Activated CD8-positive, alpha-beta memory T cell treated with anti-CD3 and anti-CD28 coated beads, Interleukin-2, amount 10 ng/mL, durations not matched to agents 7 days and 5 days (primary cell): Measurements from ENCODE around the gene VWA5B2. TPM values are rescaled to one million over a fixed set of nuclear protein-coding genes. Genes with fewer than 3 reads are reported as not detected.

Source experiments
- ATAC-seq: fragments of 150-1000 bp; cut with Tn5 transposase; one replicate; pipeline ENCODE4 v1.10.0; 2021; ENCODE audit warnings: moderate library complexity
- CTCF ChIA-PET: fragments of 350-600 bp; sonication (Branson Sonifier 250); formaldehyde crosslinking; loops from one replicate; lab custom pipeline; 2021; ENCODE audit warnings: antibody characterized with exemption; lab: Charles Lee
- DNase-seq: peaks from one replicate; pipeline ENCODE4 v3.0.0-alpha.2; 2020
- H3K27ac Mint-ChIP-seq: one replicate; pipeline ENCODE4 v1.8.0; 2021; ENCODE audit warnings: mild to moderate bottlenecking, mixed read lengths
- H3K27me3 Mint-ChIP-seq: one replicate; pipeline ENCODE4 v1.8.0; 2021; ENCODE audit warnings: mixed read lengths
- H3K36me3 Mint-ChIP-seq: one replicate; pipeline ENCODE4 v1.8.0; 2021; ENCODE audit warnings: mild to moderate bottlenecking, mixed read lengths
- H3K4me1 Mint-ChIP-seq: one replicate; pipeline ENCODE4 v1.8.0; 2021; ENCODE audit warnings: mixed read lengths
- H3K4me3 Mint-ChIP-seq: one replicate; pipeline ENCODE4 v1.8.0; 2021; ENCODE audit warnings: mild to moderate bottlenecking, moderate library complexity, mixed read lengths
- H3K9me3 Mint-ChIP-seq: one replicate; pipeline ENCODE4 v1.8.0; 2022; ENCODE audit warnings: low read depth, mixed read lengths
- microRNA-seq: library from miRNA; unstranded; fragments of <30 nt; microRNA quantifications from one replicate; pipeline ENCODE4 v1.2.0, GENCODE V29; 2022
- total RNA-seq, 2 experiments: library from RNA; stranded (reverse); gene quantifications; one replicate each; pipeline ENCODE4 v1.2.3, GENCODE V29; 2021

VWA5B2 gene
- total RNA-seq, 2 experiments from 2014 or later: not detected

- H3K27me3 Mint-ChIP-seq: peaks cover 47% of the 10 kb centered on the region
- no peak for ATAC-seq
- DNase-seq: no peak
- no peaks in the 10 kb centered on the region for H3K4me1 Mint-ChIP-seq
- no peaks in the 10 kb centered on the region for H3K9me3 Mint-ChIP-seq
- no peak overlapping the region for H3K4me3 Mint-ChIP-seq
- H3K27ac Mint-ChIP-seq: no peak overlapping the region
- CTCF ChIA-PET: no interaction called here
- H3K36me3 Mint-ChIP-seq: no peaks in the 10 kb centered on the region
Measured at GRCh38 chr3:184277366-184277765, 48.0 kb downstream of the VWA5B2 start.

GRCh38 chr3:184282941-184283340 is 53.6 kb downstream of the VWA5B2 start:
- CTCF ChIA-PET: interaction anchor here (0.6 to 0.7 kb wide), 2 partner anchors 134 to 179 kb away, joined by 3 read pairs; no protein-coding TSS in a partner anchor
- Mint-ChIP-seq H3K4me1 (no peaks in the 10 kb centered on the region), H3K27ac (no peak overlapping the region), H3K36me3 (no peaks in the 10 kb centered on the region), H3K9me3 (no peaks in the 10 kb centered on the region), H3K27me3 (peaks cover 13% of the 10 kb centered on the region), H3K4me3 (no peak overlapping the region)
- ATAC-seq: no peak
- DNase-seq: no peak

- H3K9me3 Mint-ChIP-seq: no peaks in the 10 kb centered on the region
- ATAC-seq: no peak
- H3K4me1 Mint-ChIP-seq: no peaks in the 10 kb centered on the region
- H3K27ac Mint-ChIP-seq: no peak overlapping the region
- CTCF ChIA-PET: interaction anchor here (0.6 to 1.5 kb wide), 5 partner anchors 10 to 193 kb away, joined by 3 read pairs; no protein-coding TSS in a partner anchor
- no peak overlapping the region for H3K4me3 Mint-ChIP-seq
- peaks cover 17% of the 10 kb centered on the region for H3K27me3 Mint-ChIP-seq
- DNase-seq: no peak
- no peaks in the 10 kb centered on the region for H3K36me3 Mint-ChIP-seq
Measured at GRCh38 chr3:184283681-184284080, 54.3 kb downstream of the VWA5B2 start.

GRCh38 chr3:184284696-184285095 is 55.3 kb downstream of the VWA5B2 start:
- DNase-seq (peak; percentile 51), ATAC-seq (no peak)
- CTCF ChIA-PET: interaction anchor here (0.6 to 3.6 kb wide), 3 partner anchors 9 to 111 kb away, joined by 3 to 22 read pairs (median 4); no protein-coding TSS in a partner anchor
- Mint-ChIP-seq H3K27me3 (peaks cover 17% of the 10 kb centered on the region), H3K4me3 (no peak overlapping the region), H3K9me3 (no peaks in the 10 kb centered on the region), H3K36me3 (no peaks in the 10 kb centered on the region), H3K27ac (no peak overlapping the region), H3K4me1 (no peaks in the 10 kb centered on the region)

GRCh38 chr3:184289426-184289938 is 60.1 kb downstream of the VWA5B2 start:
- peak; percentile 76 for DNase-seq

GRCh38 chr3:184290331-184290730 is 60.9 kb downstream of the VWA5B2 start:
- no peak overlapping the region for H3K4me3 Mint-ChIP-seq
- DNase-seq (no peak), ATAC-seq (no peak)
- no peaks in the 10 kb centered on the region for H3K4me1 Mint-ChIP-seq
- no peaks in the 10 kb centered on the region for H3K9me3 Mint-ChIP-seq
- no peak overlapping the region for H3K27ac Mint-ChIP-seq
- CTCF ChIA-PET: interaction anchor here (1.2 to 2.4 kb wide), 6 partner anchors 35 to 395 kb away, joined by 5 to 22 read pairs (median 7); partner anchors contain the start of genes EEF1AKMT4 and VWA5B2
- no peaks in the 10 kb centered on the region for H3K36me3 Mint-ChIP-seq
- H3K27me3 Mint-ChIP-seq: peaks cover 14% of the 10 kb centered on the region

More at GRCh38 chr3:184289426-184289938, 60.1 kb downstream of the VWA5B2 start:
- CTCF ChIA-PET: interaction anchor here (0.7 to 2.4 kb wide), 17 partner anchors 11 to 394 kb away, joined by 3 to 22 read pairs (median 4); partner anchors contain the start of genes CLCN2, EEF1AKMT4, EIF2B5 and POLR2H
- H3K27ac Mint-ChIP-seq: no peak overlapping the region
- no peaks in the 10 kb centered on the region for H3K9me3 Mint-ChIP-seq
- ATAC-seq: peak; percentile 80
- no peak overlapping the region for H3K4me3 Mint-ChIP-seq
- peaks cover 14% of the 10 kb centered on the region for H3K27me3 Mint-ChIP-seq
- no peaks in the 10 kb centered on the region for H3K36me3 Mint-ChIP-seq
- no peaks in the 10 kb centered on the region for H3K4me1 Mint-ChIP-seq

GRCh38 chr3:184291044-184291737 is 61.8 kb downstream of the VWA5B2 start:
- H3K27me3 Mint-ChIP-seq: peaks cover 12% of the 10 kb centered on the region

More at GRCh38 chr3:184291044-184291737, 61.8 kb downstream of the VWA5B2 start:
- DNase-seq (no peak), ATAC-seq (no peak)
- Mint-ChIP-seq H3K4me1 (no peaks in the 10 kb centered on the region), H3K4me3 (no peak overlapping the region), H3K27ac (no peak overlapping the region), H3K9me3 (no peaks in the 10 kb centered on the region), H3K36me3 (no peaks in the 10 kb centered on the region)
- CTCF ChIA-PET: interaction anchor here (1.3 to 2.4 kb wide), 3 partner anchors 61 to 64 kb away, joined by 3 to 22 read pairs (median 5); no protein-coding TSS in a partner anchor

Small RNAs within 50 kb of the gene (microRNA-seq; reads per million reads assigned to microRNA genes)
- gene MIR1224: not detected

Other genes with a start within 250 kb of the VWA5B2 start
- 10 to 100 TPM; 21.2 to 26.5 TPM for gene ABCC5, start 211.7 kb upstream of the VWA5B2 start, total RNA-seq
- not detected for gene HTR3D, start 197.8 kb upstream of the VWA5B2 start, total RNA-seq
- gene HTR3C, start 176.5 kb upstream of the VWA5B2 start, total RNA-seq: not detected
- gene HTR3E, start 132.5 kb upstream of the VWA5B2 start, total RNA-seq: not detected
- gene EIF2B5, start 94.2 kb upstream of the VWA5B2 start, total RNA-seq: 10 to 100 TPM; 52.2 to 61.6 TPM
- gene DVL3, start 74.2 kb upstream of the VWA5B2 start, total RNA-seq: 10 to 100 TPM; 42.6 to 44.2 TPM
- gene AP2M1, start 54.7 kb upstream of the VWA5B2 start, total RNA-seq: 100 to 1,000 TPM; 218 to 230 TPM
- gene ABCF3, start 43.4 kb upstream of the VWA5B2 start, total RNA-seq: 10 to 100 TPM; 57.6 to 60.2 TPM
- gene ALG3, start 19.4 kb downstream of the VWA5B2 start, total RNA-seq: 10 to 100 TPM; 38.7 to 48.2 TPM
- gene EEF1AKMT4, start 20.1 kb downstream of the VWA5B2 start, total RNA-seq: 1 to 10 TPM; 4.1 to 6.7 TPM
- gene CAMK2N2, start 32.0 kb downstream of the VWA5B2 start, total RNA-seq: under 1 TPM; 0.20 to 0.37 TPM
- not detected for gene ECE2, start 46.4 kb downstream of the VWA5B2 start, total RNA-seq
- 100 to 1,000 TPM; 193 to 258 TPM for gene PSMD2, start 69.7 kb downstream of the VWA5B2 start, total RNA-seq
- gene EIF4G1, start 85.0 kb downstream of the VWA5B2 start, total RNA-seq: 100 to 1,000 TPM; 348 to 471 TPM
- 1 to 10 TPM; 3.1 to 4.5 TPM for gene FAM131A, start 108.0 kb downstream of the VWA5B2 start, total RNA-seq
- 1 to 10 TPM; 3.4 to 4.1 TPM for gene CLCN2, start 132.0 kb downstream of the VWA5B2 start, total RNA-seq
- gene POLR2H, start 132.1 kb downstream of the VWA5B2 start, total RNA-seq: 100 to 1,000 TPM in 1 of 2 experiments, 10 to 100 TPM in 1; 84.3 to 104 TPM
- gene THPO, start 148.6 kb downstream of the VWA5B2 start, total RNA-seq: not detected
- not detected for gene CHRD, start 150.5 kb downstream of the VWA5B2 start, total RNA-seq